ENCODE results near the gene ZNF286A.
"Not testable (repeated sequence)": the region's sequence is repeated elsewhere in the genome, so short reads cannot be mapped to it uniquely, and the experiment has no call there.

ZNF286A gene

DNA sequence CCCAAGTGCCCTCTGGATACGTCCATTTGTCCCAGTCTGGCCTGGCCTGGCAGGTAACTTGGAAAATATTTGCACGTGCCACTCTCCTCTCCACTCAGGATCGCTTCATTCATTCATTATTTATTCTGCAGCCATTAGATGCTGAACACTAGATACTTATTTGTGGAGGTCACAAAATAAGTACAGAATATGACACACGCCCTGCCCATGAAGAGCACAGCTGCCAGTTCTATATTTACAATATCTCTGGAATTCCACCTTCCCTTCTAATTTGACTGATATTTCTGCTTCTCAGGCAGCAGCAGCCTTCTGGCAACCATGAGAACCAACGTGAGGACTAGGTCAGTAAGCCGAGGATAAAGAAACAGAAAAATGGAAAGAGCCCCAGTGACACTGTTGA, 36.4 kb upstream of the ZNF286A start:
- in situ Hi-C loops (cut with MboI; ENCODE audit: low sequenced_read_pairs, unreplicated experiment), result no loop called here
- no peak for DNase-seq (ENCODE audit: low spot score)
- TF ChIP-seq, protein P1, sequence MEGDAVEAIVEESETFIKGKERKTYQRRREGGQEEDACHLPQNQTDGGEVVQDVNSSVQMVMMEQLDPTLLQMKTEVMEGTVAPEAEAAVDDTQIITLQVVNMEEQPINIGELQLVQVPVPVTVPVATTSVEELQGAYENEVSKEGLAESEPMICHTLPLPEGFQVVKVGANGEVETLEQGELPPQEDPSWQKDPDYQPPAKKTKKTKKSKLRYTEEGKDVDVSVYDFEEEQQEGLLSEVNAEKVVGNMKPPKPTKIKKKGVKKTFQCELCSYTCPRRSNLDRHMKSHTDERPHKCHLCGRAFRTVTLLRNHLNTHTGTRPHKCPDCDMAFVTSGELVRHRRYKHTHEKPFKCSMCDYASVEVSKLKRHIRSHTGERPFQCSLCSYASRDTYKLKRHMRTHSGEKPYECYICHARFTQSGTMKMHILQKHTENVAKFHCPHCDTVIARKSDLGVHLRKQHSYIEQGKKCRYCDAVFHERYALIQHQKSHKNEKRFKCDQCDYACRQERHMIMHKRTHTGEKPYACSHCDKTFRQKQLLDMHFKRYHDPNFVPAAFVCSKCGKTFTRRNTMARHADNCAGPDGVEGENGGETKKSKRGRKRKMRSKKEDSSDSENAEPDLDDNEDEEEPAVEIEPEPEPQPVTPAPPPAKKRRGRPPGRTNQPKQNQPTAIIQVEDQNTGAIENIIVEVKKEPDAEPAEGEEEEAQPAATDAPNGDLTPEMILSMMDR (IDR thresholded peaks at IDR 0.05; ENCODE audit: borderline replicate concordance, control extremely low read depth, extremely low read depth, insufficient read depth, missing control alignments), result no peak

GRCh38 chr17:15663691-15664090, 35.9 kb upstream of the ZNF286A start:
- in situ Hi-C loops (cut with MboI; ENCODE audit: low sequenced_read_pairs, unreplicated experiment), result no loop called here
- no peak for DNase-seq (ENCODE audit: low spot score)
- TF ChIP-seq, protein P1 (IDR thresholded peaks at IDR 0.05; ENCODE audit: borderline replicate concordance, control extremely low read depth, extremely low read depth, insufficient read depth, missing control alignments), result no peak

GRCh38 chr17:15669526-15669925, 30.0 kb upstream of the ZNF286A start:
- in situ Hi-C loops (cut with MboI; ENCODE audit: low sequenced_read_pairs, unreplicated experiment); DNase-seq (ENCODE audit: low spot score): not testable (repeated sequence)

GRCh38 chr17:15674640-15675039, 24.9 kb upstream of the ZNF286A start:
- DNase-seq (ENCODE audit: low spot score); in situ Hi-C loops (cut with MboI; ENCODE audit: low sequenced_read_pairs, unreplicated experiment): not testable (repeated sequence)

DNA sequence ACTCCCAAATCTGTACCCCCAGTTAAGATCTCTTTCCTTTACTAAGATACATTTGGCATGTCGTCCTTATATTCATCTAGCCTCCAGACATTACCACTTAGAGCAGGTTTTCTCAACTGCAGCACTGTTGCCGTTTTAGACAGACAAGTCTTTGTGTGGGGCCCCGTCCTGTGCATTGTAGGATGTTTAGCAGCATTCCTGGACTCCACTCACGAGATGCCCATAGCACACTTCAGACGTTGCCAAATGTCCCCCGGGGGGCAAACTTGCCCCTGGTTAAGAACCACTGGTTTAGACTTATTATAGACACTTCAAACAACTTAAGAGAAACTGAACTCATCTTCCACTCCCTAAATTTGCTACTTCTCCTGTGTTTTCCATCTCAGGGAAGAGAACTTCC, 23.6 kb upstream of the ZNF286A start:
- in situ Hi-C loops (cut with MboI; ENCODE audit: low sequenced_read_pairs, unreplicated experiment); DNase-seq (ENCODE audit: low spot score): not testable (repeated sequence)

- in situ Hi-C loops (cut with MboI; ENCODE audit: low sequenced_read_pairs, unreplicated experiment), result not testable (repeated sequence)
- DNase-seq (ENCODE audit: low spot score), result peak; percentile 3
Observed at GRCh38 chr17:15683135-15683534, 16.4 kb upstream of the ZNF286A start.

GRCh38 chr17:15683824-15684478, 15.6 kb upstream of the ZNF286A start, which contains the start of gene TRIM16:
Gene TRIM16 (minus strand): TSS chr17:15684311. CDS start chr17:15651609, 32,702 bp downstream.
- DNase-seq (ENCODE audit: low spot score), result peak; percentile 71
- in situ Hi-C loops (cut with MboI; ENCODE audit: low sequenced_read_pairs, unreplicated experiment), result not testable (repeated sequence)

DNA sequence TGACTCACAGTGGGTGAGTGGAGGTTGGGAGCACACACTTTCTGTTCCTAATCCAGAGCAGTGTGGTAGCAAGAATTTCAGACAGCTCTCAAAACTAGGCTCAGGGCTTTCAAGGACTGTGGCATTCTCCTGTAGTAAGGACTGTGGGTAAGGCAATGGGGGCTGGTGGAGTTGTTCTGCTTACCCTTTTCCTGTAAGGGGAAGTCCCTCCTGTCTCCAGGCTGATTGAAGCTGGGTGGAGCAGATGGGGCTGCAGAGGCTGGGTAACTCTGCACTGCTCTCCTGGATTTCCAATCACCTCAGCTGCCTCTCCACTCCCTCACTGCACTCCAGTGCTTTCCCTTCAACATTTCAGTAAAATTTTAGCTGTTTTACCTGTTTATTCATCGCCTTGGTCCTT, 12.1 kb upstream of the ZNF286A start:
- DNase-seq (ENCODE audit: low spot score); in situ Hi-C loops (cut with MboI; ENCODE audit: low sequenced_read_pairs, unreplicated experiment): not testable (repeated sequence)

GRCh38 chr17:15698967-15699366, 585 bp upstream of the ZNF286A start:
- DNase-seq (ENCODE audit: low spot score); in situ Hi-C loops (cut with MboI; ENCODE audit: low sequenced_read_pairs, unreplicated experiment): not testable (repeated sequence)

- in situ Hi-C loops (cut with MboI; ENCODE audit: low sequenced_read_pairs, unreplicated experiment); DNase-seq (ENCODE audit: low spot score): not testable (repeated sequence)
Observed at GRCh38 chr17:15699937-15700336, 385 bp downstream of the ZNF286A start.

DNA sequence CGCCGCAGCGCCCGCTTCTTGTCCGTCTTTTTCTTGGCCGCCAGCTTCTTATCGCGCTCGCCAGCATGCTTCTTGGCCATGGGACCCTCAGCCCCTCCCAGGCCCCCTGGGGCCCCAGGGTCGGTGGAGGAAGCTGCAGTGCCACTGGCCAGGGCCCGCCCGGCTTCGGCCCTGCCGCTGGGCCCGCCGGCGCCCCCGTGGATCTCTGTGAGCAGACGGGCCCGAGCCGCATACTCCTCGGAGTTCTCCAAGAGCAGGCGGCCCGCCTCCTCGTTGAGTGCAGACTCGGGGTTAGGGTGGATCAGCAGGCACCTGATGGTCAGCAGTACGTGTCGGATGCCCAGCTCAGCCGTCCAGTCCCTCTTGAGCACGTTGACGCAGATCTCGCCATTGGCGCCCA, 4.7 kb downstream of the ZNF286A start:
- in situ Hi-C loops (cut with MboI; ENCODE audit: low sequenced_read_pairs, unreplicated experiment); DNase-seq (ENCODE audit: low spot score): not testable (repeated sequence)

DNA sequence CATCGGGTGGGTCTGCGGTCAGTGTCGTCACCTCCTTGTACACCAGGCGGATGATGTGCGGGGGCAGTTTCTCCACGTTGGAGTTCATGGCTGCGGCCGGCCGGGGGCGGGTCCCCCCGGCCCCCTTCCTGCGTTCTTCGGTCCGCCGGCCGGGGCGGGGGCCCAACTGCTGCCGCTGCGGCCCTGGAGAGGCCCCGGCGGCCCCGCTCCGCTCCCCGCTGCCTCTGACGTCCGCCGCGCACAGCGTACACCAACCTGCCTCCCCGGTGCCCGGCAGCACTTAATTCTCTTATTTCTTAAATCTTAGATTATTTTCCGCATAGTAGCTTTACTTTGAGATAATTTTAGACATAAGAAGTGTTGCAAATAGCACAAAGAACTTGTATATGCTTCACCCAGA, 5.3 kb downstream of the ZNF286A start:
- in situ Hi-C loops (cut with MboI; ENCODE audit: low sequenced_read_pairs, unreplicated experiment), result not testable (repeated sequence)

DNA sequence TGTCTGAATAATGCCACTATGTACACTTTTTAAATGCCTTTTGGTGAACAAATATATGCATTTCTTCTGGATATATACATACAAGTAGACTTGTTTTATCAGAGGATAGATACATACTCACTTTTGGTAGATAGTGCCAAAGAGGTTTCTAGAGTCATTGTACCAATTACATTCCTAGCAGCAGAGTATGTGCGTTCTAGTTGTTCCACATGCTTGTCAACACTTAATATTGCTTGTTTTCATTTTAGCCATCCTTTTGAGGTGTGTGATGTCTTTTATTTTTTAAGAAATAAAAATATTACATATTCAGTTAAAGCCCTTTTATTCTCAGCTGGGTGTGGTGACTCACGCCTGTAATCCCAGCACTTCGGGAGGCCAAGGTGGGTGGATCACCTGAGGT, 9.3 kb downstream of the ZNF286A start:
- DNase-seq (ENCODE audit: low spot score); in situ Hi-C loops (cut with MboI; ENCODE audit: low sequenced_read_pairs, unreplicated experiment): not testable (repeated sequence)

More for the DNA sequence above, 5.3 kb downstream of the ZNF286A start:
- DNase-seq (ENCODE audit: low spot score), result not testable (repeated sequence)

GRCh38 chr17:15716601-15717563, 17.3 kb downstream of the ZNF286A start:
- in situ Hi-C loops (cut with MboI; ENCODE audit: low sequenced_read_pairs, unreplicated experiment), result not testable (repeated sequence)

GRCh38 chr17:15730535-15730934, 31.0 kb downstream of the ZNF286A start:
- in situ Hi-C loops (cut with MboI; ENCODE audit: low sequenced_read_pairs, unreplicated experiment), result not testable (repeated sequence)

More at GRCh38 chr17:15716601-15717563, 17.3 kb downstream of the ZNF286A start:
- not testable (repeated sequence) for DNase-seq (ENCODE audit: low spot score)

GRCh38 chr17:15731900-15732299, 32.3 kb downstream of the ZNF286A start, which contains the start of gene TBC1D26:
Gene TBC1D26 (plus strand): TSS chr17:15732283. CDS start chr17:15735349, 3,066 bp downstream.
- peak; percentile 1 for DNase-seq (ENCODE audit: low spot score)
- in situ Hi-C loops (cut with MboI; ENCODE audit: low sequenced_read_pairs, unreplicated experiment), result not testable (repeated sequence)

More at GRCh38 chr17:15730535-15730934, 31.0 kb downstream of the ZNF286A start:
- DNase-seq (ENCODE audit: low spot score), result not testable (repeated sequence)
